ENCODE results near the gene ADGRF1.
"Not testable (repeated sequence)": the region's sequence is repeated elsewhere in the genome, so short reads cannot be mapped to it uniquely, and the experiment has no call there.

The ADGRF1 gene

DNA sequence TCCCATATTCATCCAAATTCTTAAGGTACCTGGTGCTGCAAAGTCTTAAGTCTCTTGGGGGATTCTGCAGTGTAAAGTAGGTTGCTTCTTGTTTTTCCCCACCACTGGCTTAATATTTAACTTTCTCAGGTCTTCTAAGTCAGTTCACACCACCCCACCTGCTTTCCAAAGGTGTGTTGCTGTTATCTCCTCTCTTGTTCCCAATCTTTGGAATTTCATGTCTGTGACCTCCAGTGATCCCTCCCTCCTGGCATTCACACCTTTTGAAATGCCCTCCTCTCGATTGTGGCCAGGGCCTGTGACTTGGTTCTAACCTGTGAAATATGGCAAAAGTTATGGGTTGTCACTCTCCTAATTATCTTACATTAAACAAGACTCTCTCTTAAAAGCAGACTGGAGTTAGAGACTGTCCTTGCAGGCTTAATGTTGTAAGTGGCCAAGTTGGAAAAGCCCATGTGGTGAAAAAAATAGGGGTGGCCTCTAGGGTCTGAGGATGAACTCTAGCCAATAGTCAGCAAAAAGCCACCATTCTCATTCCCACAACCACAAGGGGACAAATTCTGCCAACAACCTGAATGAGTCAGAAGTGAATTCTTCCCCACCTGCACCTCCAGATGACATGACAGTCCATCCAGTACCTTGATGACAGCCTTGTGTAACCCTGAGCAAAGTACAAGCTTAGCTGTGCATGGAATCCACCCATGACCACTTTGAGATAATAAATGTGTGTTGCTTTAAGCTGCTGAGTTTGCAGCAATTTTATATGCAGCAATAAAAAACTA lies 45.1 kb downstream of the ADGRF1 start:
- H3K4me3 ChIP-seq (ENCODE audit: low read depth, low read length) = no peak overlapping the region
- TF ChIP-seq, protein P1, sequence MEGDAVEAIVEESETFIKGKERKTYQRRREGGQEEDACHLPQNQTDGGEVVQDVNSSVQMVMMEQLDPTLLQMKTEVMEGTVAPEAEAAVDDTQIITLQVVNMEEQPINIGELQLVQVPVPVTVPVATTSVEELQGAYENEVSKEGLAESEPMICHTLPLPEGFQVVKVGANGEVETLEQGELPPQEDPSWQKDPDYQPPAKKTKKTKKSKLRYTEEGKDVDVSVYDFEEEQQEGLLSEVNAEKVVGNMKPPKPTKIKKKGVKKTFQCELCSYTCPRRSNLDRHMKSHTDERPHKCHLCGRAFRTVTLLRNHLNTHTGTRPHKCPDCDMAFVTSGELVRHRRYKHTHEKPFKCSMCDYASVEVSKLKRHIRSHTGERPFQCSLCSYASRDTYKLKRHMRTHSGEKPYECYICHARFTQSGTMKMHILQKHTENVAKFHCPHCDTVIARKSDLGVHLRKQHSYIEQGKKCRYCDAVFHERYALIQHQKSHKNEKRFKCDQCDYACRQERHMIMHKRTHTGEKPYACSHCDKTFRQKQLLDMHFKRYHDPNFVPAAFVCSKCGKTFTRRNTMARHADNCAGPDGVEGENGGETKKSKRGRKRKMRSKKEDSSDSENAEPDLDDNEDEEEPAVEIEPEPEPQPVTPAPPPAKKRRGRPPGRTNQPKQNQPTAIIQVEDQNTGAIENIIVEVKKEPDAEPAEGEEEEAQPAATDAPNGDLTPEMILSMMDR (IDR thresholded peaks at IDR 0.05; ENCODE audit: low read depth, low read length, missing control alignments) = no peak
- DNase-seq (ENCODE audit: low read depth) = no peak

DNA sequence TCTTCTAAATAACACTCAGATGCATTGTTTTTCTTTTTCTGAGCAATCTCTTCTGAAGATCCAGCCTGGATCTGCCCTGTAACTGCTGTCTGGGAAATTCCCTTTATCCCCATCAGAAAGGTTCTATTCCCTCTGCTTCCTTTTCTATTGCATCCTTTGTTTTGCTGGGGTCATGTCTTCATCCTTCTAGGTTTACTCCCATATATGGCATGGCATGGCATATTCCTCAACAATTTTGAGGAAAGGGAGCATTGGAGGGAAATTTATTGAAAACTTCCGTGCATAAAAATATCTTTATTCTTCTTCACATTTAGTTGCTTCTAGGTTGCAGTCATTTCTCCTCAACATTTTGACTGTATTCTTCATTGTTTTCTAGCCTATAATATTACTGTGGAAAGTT lies 47.2 kb downstream of the ADGRF1 start:
- no peak overlapping the region for H3K4me3 ChIP-seq (ENCODE audit: low read depth, low read length)
- DNase-seq (ENCODE audit: low read depth) = no peak
- TF ChIP-seq, protein P1 (IDR thresholded peaks at IDR 0.05; ENCODE audit: low read depth, low read length, missing control alignments) = no peak

DNA sequence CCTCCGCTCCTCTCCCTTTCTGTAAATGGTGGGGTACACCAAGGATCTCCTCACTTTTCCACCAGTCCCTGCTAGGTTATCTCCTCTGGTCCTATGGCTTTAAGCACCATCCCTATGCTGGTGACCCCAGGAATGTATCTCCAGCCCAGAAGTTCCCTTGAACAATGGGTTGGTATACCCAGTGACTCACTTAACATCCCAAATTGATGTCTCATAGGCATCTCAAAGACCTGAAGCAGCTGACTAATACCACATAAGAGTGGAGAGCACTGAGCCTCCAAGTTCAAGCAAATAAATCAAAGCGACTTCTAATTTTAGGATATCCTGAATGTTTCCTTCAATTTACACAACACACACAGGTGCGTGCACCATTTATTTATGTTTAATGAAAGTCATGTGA lies 48.3 kb downstream of the ADGRF1 start:
- no peak for DNase-seq (ENCODE audit: low read depth)
- TF ChIP-seq, protein P1 (IDR thresholded peaks at IDR 0.05; ENCODE audit: low read depth, low read length, missing control alignments) = no peak
- H3K4me3 ChIP-seq (ENCODE audit: low read depth, low read length) = no peak overlapping the region

DNA sequence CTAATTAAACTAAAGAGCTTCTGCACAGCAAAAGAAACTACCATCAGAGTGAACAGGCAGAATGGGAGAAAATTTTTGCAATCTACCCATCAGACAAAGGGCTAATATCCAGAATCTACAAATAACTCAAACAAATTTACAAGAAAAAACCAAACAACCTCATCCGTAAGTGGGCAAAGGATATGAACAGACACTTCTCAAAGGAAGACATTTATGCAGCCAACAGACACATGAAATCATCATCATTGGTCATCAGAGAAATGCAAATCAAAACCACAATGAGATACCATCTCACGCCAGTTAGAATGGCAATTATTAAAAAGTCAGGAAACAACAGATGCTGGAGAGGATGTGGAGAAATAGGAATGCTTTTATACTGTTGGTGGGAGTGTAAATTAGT lies 49.7 kb downstream of the ADGRF1 start:
- DNase-seq (ENCODE audit: low read depth); H3K4me3 ChIP-seq (ENCODE audit: low read depth, low read length): not testable (repeated sequence)

DNA sequence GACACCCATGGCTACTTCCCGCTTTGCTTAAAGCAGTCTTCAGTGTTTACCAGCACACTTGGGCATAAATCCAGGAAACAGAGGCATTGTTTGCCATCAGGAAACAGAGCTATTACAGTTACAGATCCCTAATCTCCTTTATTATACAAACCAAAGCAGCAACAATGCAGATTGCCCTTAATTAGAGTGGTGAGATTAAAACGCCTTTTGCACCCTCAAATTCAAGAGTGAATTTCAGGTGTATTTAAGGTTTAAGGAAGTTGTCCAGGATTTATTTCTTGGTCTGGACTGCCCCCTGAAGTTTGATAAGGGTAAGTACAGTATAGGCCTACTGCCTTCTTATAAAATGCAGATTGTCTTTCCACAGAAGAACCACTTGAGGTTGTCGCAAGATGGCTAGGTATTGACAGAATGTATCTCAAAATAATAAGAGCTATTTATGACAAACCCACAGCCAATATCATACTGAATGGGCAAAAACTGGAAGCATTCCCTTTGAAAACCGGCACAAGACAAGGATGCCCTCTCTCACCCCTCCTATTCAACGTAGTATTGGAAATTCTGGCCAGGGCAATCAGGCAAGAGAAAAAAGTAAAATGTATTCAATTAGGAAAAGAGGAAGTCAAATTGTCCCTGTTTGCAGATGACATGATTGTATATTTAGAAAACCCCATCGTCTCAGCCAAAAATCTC lies 51.2 kb downstream of the ADGRF1 start:
- not testable (repeated sequence) for DNase-seq (ENCODE audit: low read depth); H3K4me3 ChIP-seq (ENCODE audit: low read depth, low read length)
- TF ChIP-seq, protein P1 (IDR thresholded peaks at IDR 0.05; ENCODE audit: low read depth, low read length, missing control alignments) = peak; percentile 33

DNA sequence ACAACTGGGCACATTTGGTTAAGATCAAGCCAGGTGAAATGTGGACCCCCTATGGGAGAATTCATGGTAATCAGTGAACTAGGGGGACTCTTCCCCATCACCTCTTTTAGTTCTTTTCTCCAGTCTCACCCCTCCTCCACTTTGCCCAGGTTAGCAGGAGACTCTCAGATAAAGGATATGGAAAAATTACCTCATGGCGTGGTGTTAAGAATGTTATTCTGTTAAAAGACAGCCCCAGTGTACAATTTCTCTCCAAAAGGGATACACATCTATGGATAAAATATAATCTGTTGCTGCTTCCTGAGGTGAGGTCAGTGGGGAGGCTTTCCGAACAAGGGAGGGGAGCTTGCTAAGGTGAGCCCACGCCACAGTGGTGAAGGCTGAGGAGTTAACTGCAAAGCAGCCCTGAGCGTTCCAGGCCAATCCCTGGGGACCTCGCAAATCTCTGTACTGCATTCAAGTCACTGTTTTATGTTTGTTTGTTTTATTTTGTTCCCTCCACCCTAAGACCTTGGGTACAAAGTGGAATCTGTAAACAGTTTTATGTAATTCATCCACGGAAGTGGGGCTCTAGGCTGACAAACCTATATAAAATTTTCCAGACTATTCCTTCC lies 52.0 kb downstream of the ADGRF1 start:
- no peak overlapping the region for H3K4me3 ChIP-seq (ENCODE audit: low read depth, low read length)
- no peak for DNase-seq (ENCODE audit: low read depth)
- TF ChIP-seq, protein P1 (IDR thresholded peaks at IDR 0.05; ENCODE audit: low read depth, low read length, missing control alignments) = no peak

DNA sequence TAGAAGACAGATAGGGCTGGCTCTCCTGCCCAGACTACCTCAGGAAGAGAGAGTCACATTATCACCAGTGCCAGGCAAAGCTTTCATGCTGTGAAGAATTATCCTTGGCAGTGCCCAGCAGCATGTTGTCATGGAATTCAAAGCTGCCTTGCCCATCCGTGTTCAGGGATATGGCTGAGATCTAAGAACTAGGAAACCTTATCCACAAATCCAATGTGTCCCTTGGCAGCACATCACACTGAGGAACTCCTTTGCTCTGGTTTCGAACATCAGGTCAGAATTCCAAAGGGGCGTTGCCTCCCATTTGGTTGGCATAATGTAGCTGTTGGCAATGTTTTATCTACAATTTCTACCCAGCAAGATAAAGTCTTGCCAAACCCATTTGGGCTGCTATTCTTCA lies 52.7 kb downstream of the ADGRF1 start:
- no peak for DNase-seq (ENCODE audit: low read depth)
- no peak overlapping the region for H3K4me3 ChIP-seq (ENCODE audit: low read depth, low read length)
- TF ChIP-seq, protein P1 (IDR thresholded peaks at IDR 0.05; ENCODE audit: low read depth, low read length, missing control alignments) = no peak

All from GM12864 (cell line).